HepG2 (cell line): ENCODE data around the gene TGIF1. TPM values are rescaled to one million over a fixed set of nuclear protein-coding genes. Genes with fewer than 3 reads are reported as not detected.

Experiments
- DDIT3 ChIP-seq: sonication (generic); formaldehyde crosslinking; IDR thresholded peaks from 2 replicates; pipeline ENCODE4 v1.4.0; 2020; ENCODE audit warnings: mild to moderate bottlenecking, missing genetic modification reagents
- DNMT3B ChIP-seq: conservative IDR thresholded peaks from 2 replicates; pipeline ENCODE4 v1.6.1; 2016; ENCODE audit warnings: missing biosample characterization, control low read depth
- EP300 ChIP-seq, 3 experiments: sonication (generic) in 1 of 3; formaldehyde crosslinking in 1 of 3; IDR thresholded peaks; 2 replicates each; pipeline versions ENCODE4 v1.5.1 to v1.6.1; 2011 to 2020; ENCODE audit warnings: low read depth in 2 of 3, low read length in 2 of 3, borderline replicate concordance in 1 of 3, improper control_type of control experiment in 1 of 3, mild to moderate bottlenecking in 1 of 3, missing genetic modification reagents in 1 of 3, moderate library complexity in 1 of 3
- GRHL1 ChIP-seq: sonication (generic); formaldehyde crosslinking; conservative IDR thresholded peaks from 2 replicates; pipeline ENCODE4 v1.8.0; 2022; ENCODE audit warnings: missing genetic modification reagents
- KDM2A ChIP-seq: sonication (generic); formaldehyde crosslinking; IDR thresholded peaks from 2 replicates; pipeline ENCODE4 v1.4.0; 2020; ENCODE audit warnings: low read depth, missing genetic modification reagents, borderline replicate concordance
- LCORL ChIP-seq, 2 experiments: fragments of 450-650 bp in 1 of 2; sonication (generic) in 1 of 2; formaldehyde crosslinking in 1 of 2; IDR thresholded peaks; 2 replicates each; pipeline versions ENCODE4 v1.5.0 to v1.6.1; 2017 to 2020; ENCODE audit warnings: antibody characterized with exemption in 1 of 2, missing genetic modification reagents in 1 of 2
- MYC ChIP-seq: sonication (generic); formaldehyde crosslinking; IDR thresholded peaks from 2 replicates; pipeline ENCODE4 v1.9.0; 2021; ENCODE audit warnings: missing genetic modification reagents, borderline replicate concordance
- POLR2AphosphoS5 ChIP-seq: IDR thresholded peaks from 2 replicates; pipeline ENCODE4 v1.6.1; 2012; ENCODE audit warnings: low read depth, low read length
- TFAP4 ChIP-seq: sonication (generic); IDR thresholded peaks from 2 replicates; pipeline ENCODE4 v1.6.1; 2016; ENCODE audit warnings: low read depth, borderline replicate concordance
- TMF1 ChIP-seq: sonication (generic); formaldehyde crosslinking; IDR thresholded peaks from 2 replicates; pipeline ENCODE4 v1.8.1; 2022; ENCODE audit warnings: low read depth, missing genetic modification reagents
- ZBTB1 ChIP-seq: sonication (generic); formaldehyde crosslinking; IDR thresholded peaks from 2 replicates; pipeline ENCODE4 v1.4.0; 2020; ENCODE audit warnings: missing genetic modification reagents, borderline replicate concordance
- ZNF12 ChIP-seq: sonication (generic); formaldehyde crosslinking; IDR thresholded peaks from 2 replicates; pipeline ENCODE4 v1.5.0; 2020; ENCODE audit warnings: missing genetic modification reagents
- ZNF18 ChIP-seq: sonication (generic); formaldehyde crosslinking; IDR thresholded peaks from 2 replicates; pipeline ENCODE4 v1.8.0; 2022; ENCODE audit warnings: mild to moderate bottlenecking, missing genetic modification reagents; ENCODE audit not compliant: insufficient replicate concordance
- ZNF260 ChIP-seq: sonication (generic); formaldehyde crosslinking; IDR thresholded peaks from 2 replicates; pipeline ENCODE4 v1.4.0; 2020; ENCODE audit warnings: missing genetic modification reagents, low read depth, mild to moderate bottlenecking, borderline replicate concordance
- ZNF362 ChIP-seq: sonication (generic); formaldehyde crosslinking; IDR thresholded peaks from 2 replicates; pipeline ENCODE4 v1.4.0; 2020; ENCODE audit warnings: missing genetic modification reagents, mild to moderate bottlenecking, borderline replicate concordance
- ZNF570 ChIP-seq: sonication (generic); formaldehyde crosslinking; IDR thresholded peaks from 2 replicates; pipeline ENCODE4 v1.4.0; 2020; ENCODE audit warnings: mild to moderate bottlenecking, missing genetic modification reagents, borderline replicate concordance
- ZNF574 ChIP-seq: sonication (generic); formaldehyde crosslinking; IDR thresholded peaks from 2 replicates; pipeline ENCODE4 v1.4.0; 2020; ENCODE audit warnings: missing genetic modification reagents
- ZNF790 ChIP-seq: sonication (generic); formaldehyde crosslinking; IDR thresholded peaks from 2 replicates; pipeline ENCODE4 v1.8.0; 2022; ENCODE audit warnings: missing genetic modification reagents, mild to moderate bottlenecking, borderline replicate concordance
- polyA plus RNA-seq, 8 experiments: library from polyadenylated mRNA; depleted of rRNA in 3 of 8; stranded (reverse) in 7 of 8; unstranded in 1 of 8; fragments of >200 nt; fragmentation: Illumina TruSeq in 4 of 8; extraction: Trizol in 4 of 8; gene quantifications; 2 replicates each; pipeline versions ENCODE4 v1.2.1 to v1.2.3, GENCODE V29; 2011 to 2016; ENCODE audit warnings: low read depth in 4 of 8, missing spikeins in 1 of 8, mixed read lengths in 1 of 8; ENCODE audit not compliant: insufficient read depth in 1 of 8
- total RNA-seq, 5 experiments: library from RNA; depleted of rRNA; stranded (reverse); fragments of >200 nt; fragmentation: Illumina TruSeq; extraction: Trizol; gene quantifications; 2 replicates each; pipeline ENCODE4 v1.2.3, GENCODE V29; 2016; ENCODE audit warnings: low read depth in 1 of 5

The TGIF1 gene
- total and polyA plus RNA-seq, 2 of the 13 experiments (the other 11 are each of a cell fraction or from before 2014, with no cell fraction given) = 50.0 to 76.1 TPM

- TF ChIP-seq DDIT3 (CRISPR knock-in tag) (no peak), ZNF570 (CRISPR knock-in tag) (no peak), ZNF574 (CRISPR knock-in tag) (peak; percentile 44; the same call in 1 of the 2 replicates), LCORL (IDR thresholded peaks at IDR 0.05) (no peak), LCORL (CRISPR knock-in tag; IDR thresholded peaks at IDR 0.05) (peak; percentile 76), TMF1 (0 out of 2 replicates have a peak, but pooled peaks have one; percentile 16), ZNF790 (CRISPR knock-in tag) (peak; percentile 16; the same call in 1 of the 2 replicates), EP300 (IDR thresholded peaks at IDR 0.05; ENCODE audit: low read depth in 2 of 2, low read length in 2 of 2) (peak in 1 of 2 experiments; percentile 26; a peak in 1 of 4 replicates), EP300 (CRISPR knock-in tag; IDR thresholded peaks at IDR 0.05; ENCODE audit: borderline replicate concordance) (no peak), ZNF12 (CRISPR knock-in tag) (no peak), GRHL1 (CRISPR knock-in tag) (no peak), MYC (CRISPR knock-in tag) (peak; percentile 42; the same call in 1 of the 2 replicates), ZBTB1 (no peak), TFAP4 (0 out of 2 replicates have a peak, but pooled peaks have one; percentile 7), KDM2A (CRISPR knock-in tag) (no peak), ZNF18 (CRISPR knock-in tag) (no peak), DNMT3B (CRISPR knock-in tag) (0 out of 2 replicates have a peak, but pooled peaks have one; percentile 12), ZNF260 (CRISPR knock-in tag) (no peak), POLR2AphosphoS5 (peak; percentile 51), ZNF362 (no peak)
Observed at GRCh38 chr18:3451183-3451988, 1.4 kb downstream of the TGIF1 start (continued).
